SU-DHL-6 (cell line): Measurements from ENCODE around the gene LMO7.

Experiments
- H2AFZ ChIP-seq: fragments of 200-600 bp; sonication (generic); 2 replicates; pipeline ENCODE4 v1.6.1; 2014; ENCODE audit warnings: low read depth, mild to moderate bottlenecking, moderate library complexity, mixed read lengths, antibody characterized with exemption, low read length; ENCODE audit not compliant: severe bottlenecking
- H3F3A ChIP-seq: fragments of 200-600 bp; shearing (Covaris generic); 2 replicates; pipeline ENCODE4 v1.6.0; 2016; ENCODE audit warnings: antibody characterized with exemption, mild to moderate bottlenecking; ENCODE audit not compliant: insufficient read depth
- H3K27ac ChIP-seq: fragments of 200-600 bp; sonication (generic); 2 replicates; pipeline ENCODE4 v1.5.1; 2016; ENCODE audit warnings: low read depth, mild to moderate bottlenecking, low read length, moderate library complexity, mixed read lengths
- H3K27me3 ChIP-seq: fragments of 200-600 bp; sonication (generic), shearing (Covaris generic); 2 replicates; pipeline ENCODE4 v1.6.0; 2014; ENCODE audit warnings: mild to moderate bottlenecking, low read length
- H3K36me3 ChIP-seq: fragments of 200-600 bp; sonication (generic); 2 replicates; pipeline ENCODE4 v1.6.1; 2014; ENCODE audit warnings: mild to moderate bottlenecking, low read length, mixed read lengths
- H3K4me2 ChIP-seq: fragments of 300-600, 200-600 bp; shearing (Covaris generic), sonication (generic); 2 replicates; pipeline ENCODE4 v1.6.0; 2014; ENCODE audit warnings: low read length, low read depth, mild to moderate bottlenecking; ENCODE audit not compliant: poor library complexity, severe bottlenecking
- H3K4me3 ChIP-seq: fragments of 200-600 bp; sonication (generic); 2 replicates; pipeline ENCODE4 v1.5.1; 2014; ENCODE audit warnings: antibody characterized with exemption, low read length, mild to moderate bottlenecking, mixed read lengths; ENCODE audit not compliant: insufficient read depth, poor library complexity, severe bottlenecking
- H3K79me2 ChIP-seq: fragments of 200-600 bp; sonication (generic); 2 replicates; pipeline ENCODE4 v1.6.1; 2014; ENCODE audit warnings: mild to moderate bottlenecking, low read length, moderate library complexity; ENCODE audit not compliant: insufficient read depth
- H3K9ac ChIP-seq: fragments of 200-600 bp; sonication (generic); 2 replicates; pipeline ENCODE4 v1.7.0; 2014; ENCODE audit warnings: mild to moderate bottlenecking, low read length
- H3K9me2 ChIP-seq: fragments of 200-600 bp; sonication (generic); replicated peaks from 2 replicates; pipeline ENCODE4 v1.6.1; 2014; ENCODE audit warnings: low read length; ENCODE audit not compliant: insufficient read depth
- H3K9me3 ChIP-seq: fragments of 200-600 bp; sonication (generic); 2 replicates; pipeline ENCODE4 v1.6.1; 2014; ENCODE audit warnings: low read length, mixed read lengths; ENCODE audit not compliant: insufficient read depth
- H4K20me1 ChIP-seq: fragments of 200-600 bp; sonication (generic); 2 replicates; pipeline ENCODE4 v1.6.1; 2014; ENCODE audit warnings: low read depth, mild to moderate bottlenecking, antibody characterized with exemption, low read length, moderate library complexity, mixed read lengths
- CTCF ChIP-seq: fragments of 200-600 bp; sonication (generic); IDR thresholded peaks from one replicate; pipeline ENCODE4 v1.5.1; 2017; ENCODE audit warnings: antibody characterized with exemption, mild to moderate bottlenecking, low read length, moderate library complexity; ENCODE audit not compliant: insufficient read depth, poor library complexity, severe bottlenecking
- EZH2phosphoT487 ChIP-seq: fragments of 200-600 bp; sonication (generic), shearing (Covaris generic); conservative IDR thresholded peaks from 2 replicates; pipeline ENCODE4 v1.6.1; 2018; ENCODE audit warnings: mild to moderate bottlenecking, antibody characterized with exemption, low read length, moderate library complexity, mixed read lengths

The LMO7 gene

DNA sequence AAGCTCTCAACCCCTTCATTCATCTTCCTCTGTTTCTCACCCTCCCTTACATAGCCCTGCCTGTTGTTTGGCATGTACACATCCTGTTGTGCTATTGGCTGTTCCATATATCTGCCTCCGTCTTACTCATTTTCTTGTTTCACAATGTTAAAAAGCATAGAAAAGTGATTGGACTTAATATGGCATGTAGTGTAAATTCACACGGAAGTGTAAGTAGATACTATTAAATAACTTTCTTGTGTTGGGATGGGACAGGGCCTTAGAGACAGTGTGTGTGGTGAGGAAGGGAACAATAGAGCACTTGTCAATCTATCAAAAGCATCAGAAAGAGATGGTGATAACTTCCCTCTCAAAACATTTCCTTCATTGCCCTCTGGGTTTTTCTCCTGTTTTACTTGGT is 12.3 kb downstream of the LMO7 start:
- Histone ChIP-seq H2AFZ (no peak overlapping the region), H3K27ac (peak overlapping the region; percentile 99), H3K27me3 (no peaks in the 10 kb centered on the region), H3K9me2 (no peaks in the 10 kb centered on the region), H3K4me3 (no peak overlapping the region), H3K36me3 (peaks cover 25% of the 10 kb centered on the region), H3F3A (peaks cover 35% of the 10 kb centered on the region), H3K9me3 (no peaks in the 10 kb centered on the region), H3K9ac (0 out of 2 replicates have a peak overlapping the region, but pooled peaks have one; percentile 22), H3K79me2 (peaks cover 99% of the 10 kb centered on the region), H3K4me2 (peak overlapping the region; percentile 94), H4K20me1 (no peaks in the 10 kb centered on the region)
- no peak for TF ChIP-seq EZH2phosphoT487
- no peak for TF ChIP-seq CTCF

DNA sequence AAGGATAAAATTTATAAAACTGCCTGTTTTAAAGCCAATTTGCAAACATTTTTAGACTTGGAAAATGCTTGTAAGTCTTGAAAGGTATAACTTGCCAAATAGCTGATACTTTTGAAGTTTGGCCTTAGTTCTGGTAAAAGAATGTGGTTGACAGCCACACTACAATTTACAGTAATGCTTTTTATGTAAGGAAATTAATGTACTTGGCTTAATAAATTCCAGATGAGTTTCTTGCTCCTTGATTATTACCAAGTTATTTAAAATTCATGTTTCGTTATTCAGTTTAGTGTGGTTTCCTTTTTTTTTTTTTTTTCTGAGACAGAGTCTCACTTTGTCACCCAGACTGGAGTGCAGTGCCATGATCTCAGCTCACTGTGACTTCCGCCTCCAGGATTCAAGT is 14.9 kb downstream of the LMO7 start:
- H3K79me2 ChIP-seq, result peaks cover 98% of the 10 kb centered on the region

DNA sequence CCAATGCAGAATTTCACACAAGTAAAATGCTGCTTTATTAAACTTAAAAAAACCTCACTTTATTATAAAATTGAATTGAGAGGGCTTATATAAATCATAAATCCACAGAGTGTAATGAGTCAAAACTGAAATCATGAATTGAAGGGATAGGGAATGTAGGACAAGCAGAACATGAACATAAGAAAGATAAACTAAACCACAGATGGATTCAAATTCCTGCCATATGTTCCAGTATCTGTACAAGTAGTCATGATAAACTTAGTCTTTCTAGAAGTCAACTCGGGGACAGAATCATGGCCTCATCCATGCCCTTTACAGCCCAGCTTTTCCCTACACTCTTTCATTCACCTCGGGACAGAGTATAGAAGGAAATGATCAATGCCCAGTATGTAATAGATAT is 16.6 kb downstream of the LMO7 start:
- H4K20me1 ChIP-seq, result no peaks in the 10 kb centered on the region
- peaks cover 99% of the 10 kb centered on the region for H3K79me2 ChIP-seq
- H3K9me2 ChIP-seq, result no peaks in the 10 kb centered on the region
- no peak overlapping the region for H3K4me2 ChIP-seq
- H3K27ac ChIP-seq, result no peak overlapping the region; the same call in 1 of the 2 replicates
- no peak for TF ChIP-seq EZH2phosphoT487
- TF ChIP-seq CTCF, result no peak
- H3K9ac ChIP-seq, result no peak overlapping the region
- H3K4me3 ChIP-seq, result no peak overlapping the region
- H2AFZ ChIP-seq, result no peak overlapping the region
- H3F3A ChIP-seq, result peaks cover 11% of the 10 kb centered on the region
- no peaks in the 10 kb centered on the region for H3K9me3 ChIP-seq
- H3K27me3 ChIP-seq, result no peaks in the 10 kb centered on the region
- peaks cover 22% of the 10 kb centered on the region for H3K36me3 ChIP-seq

More for the DNA sequence above, 14.9 kb downstream of the LMO7 start:
- no peaks in the 10 kb centered on the region for H4K20me1 ChIP-seq
- H3K27me3 ChIP-seq, result no peaks in the 10 kb centered on the region
- H3K9me3 ChIP-seq, result no peaks in the 10 kb centered on the region
- H3K36me3 ChIP-seq, result peaks cover 26% of the 10 kb centered on the region
- peaks cover 26% of the 10 kb centered on the region for H3F3A ChIP-seq
- no peak for TF ChIP-seq CTCF
- no peak for TF ChIP-seq EZH2phosphoT487
- H3K9ac ChIP-seq, result no peak overlapping the region
- H3K27ac ChIP-seq, result peak overlapping the region; percentile 1; the same call in 1 of the 2 replicates
- no peaks in the 10 kb centered on the region for H3K9me2 ChIP-seq
- H3K4me2 ChIP-seq, result no peak overlapping the region
- no peak overlapping the region for H3K4me3 ChIP-seq
- H2AFZ ChIP-seq, result no peak overlapping the region
